K562 (cell line): ENCODE data around the gene ALB. TPM values are rescaled to one million over a fixed set of nuclear protein-coding genes. Genes with fewer than 3 reads are reported as not detected.

ENCODE experiments used
- ATAC-seq: fragments of 200-7000 bp; cut with Tn5 transposase; 3 replicates; pipeline ENCODE4 v1.9.1; 2020; ENCODE audit warnings: moderate library complexity
- BruUV-seq: library from RNA; stranded (reverse); fragments of 400-500 nt; replicated peaks from 2 replicates; lab custom pipeline; 2021; lab: Mats Ljungman, UMichigan
- CTCF ChIA-PET: fragments of 300-600 bp; formaldehyde crosslinking; extraction: SDS; loops from one replicate; lab custom pipeline; 2021; ENCODE audit warnings: low intra/inter-chr PET ratio; lab: Yijun Ruan, JAX
- POLR2A ChIA-PET: fragments of 300-600, 350-650 bp; sonication (Branson Sonifier 250); formaldehyde crosslinking; extraction: SDS; loops from one replicate; lab custom pipeline; 2021; ENCODE audit warnings: antibody characterized with exemption, inconsistent platforms; lab: Yijun Ruan, JAX
- DNase-seq, 4 experiments: peaks; one replicate each; pipeline versions ENCODE4 v3.0.0 to v3.0.0-alpha.2; 2011 to 2018; ENCODE audit warnings: low spot score in 3 of 4, mixed read lengths in 3 of 4; ENCODE audit errors: extremely low read depth in 1 of 4
- FAIRE-seq: peaks from 2 replicates; lab custom pipeline; 2011; peaks lifted over from hg19 to GRCh38; lab: Jason Lieb, UNC
- H2AFZ ChIP-seq: 2 replicates; pipeline ENCODE4 v1.6.0; 2011; ENCODE audit warnings: low read depth, low read length, control low read depth, inconsistent platforms
- H3K27ac ChIP-seq: fragments of 200-600 bp; 3 replicates; pipeline ENCODE4 v1.8.0; 2011; ENCODE audit warnings: low read depth, mild to moderate bottlenecking, control low read depth, inconsistent platforms, low read length, moderate library complexity, mixed read lengths; ENCODE audit errors: extremely low read depth
- H3K27me3 ChIP-seq, 2 experiments: fragments of 300-600 bp in 1 of 2; 2 replicates in 1 of 2; 3 replicates in 1 of 2; pipeline versions ENCODE4 v1.6.0 to v1.8.0; 2011; ENCODE audit warnings: inconsistent platforms in 2 of 2, low read length in 2 of 2, mild to moderate bottlenecking in 1 of 2, mixed read lengths in 1 of 2, moderate library complexity in 1 of 2; ENCODE audit not compliant: control insufficient read depth in 2 of 2, insufficient read depth in 2 of 2
- H3K36me3 ChIP-seq: fragments of 300-600 bp; 3 replicates; pipeline ENCODE4 v1.8.0; 2011; ENCODE audit warnings: mild to moderate bottlenecking, low read length, inconsistent platforms; ENCODE audit not compliant: control insufficient read depth, insufficient read depth
- H3K4me1 ChIP-seq, 2 experiments: fragments of 200-600 bp in 1 of 2; replicated peaks in 1 of 2; 2 replicates in 1 of 2; 3 replicates in 1 of 2; pipeline versions ENCODE4 v1.5.1 to v1.8.0; 2011; ENCODE audit warnings: inconsistent platforms in 2 of 2, low read length in 2 of 2, mild to moderate bottlenecking in 1 of 2, mixed read lengths in 1 of 2, moderate library complexity in 1 of 2; ENCODE audit not compliant: control insufficient read depth in 2 of 2, insufficient read depth in 2 of 2
- H3K4me2 ChIP-seq: 2 replicates; pipeline ENCODE4 v1.6.1; 2011; ENCODE audit warnings: low read length, control low read depth, inconsistent platforms, mixed read lengths; ENCODE audit not compliant: insufficient read depth
- H3K4me3 ChIP-seq: fragments of 200-600 bp; sonication (generic), shearing (Covaris generic); 2 replicates; pipeline ENCODE4 v1.5.1; 2016; ENCODE audit warnings: control low read depth, inconsistent platforms
- H3K79me2 ChIP-seq: fragments of 200-600 bp; 3 replicates; pipeline ENCODE4 v1.8.0; 2011; ENCODE audit warnings: low read length, inconsistent platforms; ENCODE audit not compliant: control insufficient read depth, insufficient read depth
- H3K9ac ChIP-seq, 2 experiments: 2 replicates each; pipeline versions ENCODE4 v1.6.0 to v1.6.1; 2011; ENCODE audit warnings: low read depth in 2 of 2, low read length in 2 of 2, control low read depth in 1 of 2, inconsistent platforms in 1 of 2, mild to moderate bottlenecking in 1 of 2, mixed read lengths in 1 of 2; ENCODE audit not compliant: insufficient read depth in 1 of 2
- H3K9me1 ChIP-seq: one replicate; pipeline ENCODE4 v1.6.0; 2011; ENCODE audit warnings: inconsistent platforms, mild to moderate bottlenecking, low read length, moderate library complexity; ENCODE audit not compliant: control insufficient read depth, insufficient read depth
- H3K9me3 ChIP-seq: replicated peaks from 2 replicates; pipeline ENCODE4 v1.5.1; 2011; ENCODE audit warnings: low read depth, low read length, inconsistent platforms; ENCODE audit not compliant: control insufficient read depth, insufficient read depth
- H4K20me1 ChIP-seq: replicated peaks from 2 replicates; pipeline ENCODE4 v1.6.1; 2011; ENCODE audit warnings: low read length, inconsistent platforms, mixed read lengths; ENCODE audit not compliant: control insufficient read depth, insufficient read depth
- EHMT2 ChIP-seq: fragments of 450-650 bp; IDR thresholded peaks from 2 replicates; pipeline ENCODE4 v1.6.1; 2018; ENCODE audit warnings: antibody characterized with exemption
- KHSRP ChIP-seq: fragments of 450-650 bp; IDR thresholded peaks from 2 replicates; pipeline ENCODE4 v1.6.1; 2017
- SREBF1 ChIP-seq: fragments of 150-350 bp; IDR thresholded peaks from 2 replicates; pipeline ENCODE4 v1.6.1; 2014; ENCODE audit warnings: antibody characterized with exemption, low read depth, low read length, borderline replicate concordance
- ZNF224 ChIP-seq: sonication (generic); formaldehyde crosslinking; IDR thresholded peaks from 2 replicates; pipeline ENCODE4 v1.8.0; 2022; ENCODE audit warnings: mild to moderate bottlenecking, missing genetic modification reagents
- WGBS: fragments of 100-300 bp; shearing (Covaris generic); methylation state at CpG from one replicate; pipeline ENCODE4 v1.1.6; 2016; ENCODE audit warnings: low coverage, mixed read lengths; ENCODE audit not compliant: insufficient coverage; ENCODE audit errors: missing lambda C conversion rate; 5-methylcytosine and 5-hydroxymethylcytosine counted together
- in situ Hi-C: fragments of 300-500 bp; cut with MboI; formaldehyde crosslinking; loops from 4 replicates; pipeline ENCODE4 v1.15.0; 2018; ENCODE audit warnings: inconsistent platforms, mixed read lengths
- intact Hi-C: fragments of 100-400 bp; cut with micrococcal nuclease; formaldehyde crosslinking; loops from 2 replicates; pipeline ENCODE4 v1.14.2; 2022
- polyA plus RNA-seq, 8 experiments: library from polyadenylated mRNA; depleted of rRNA in 4 of 8; stranded (reverse) in 5 of 8; unstranded in 3 of 8; fragments of >200 nt; fragmentation: Nextera tagmentation in 2 of 8; fragmentation: Illumina TruSeq in 1 of 8; extraction: Ambion mirVana in 2 of 8; extraction: Trizol in 1 of 8; gene quantifications; 2 replicates each; pipeline versions ENCODE4 v1.2.1 to v1.2.3, GENCODE V29; 2011 to 2014; ENCODE audit warnings: inconsistent platforms in 1 of 8, missing spikeins in 1 of 8
- total RNA-seq, 7 experiments: library from RNA; depleted of rRNA in 6 of 7; stranded (reverse); fragments of >200 nt in 6 of 7; fragmentation: Illumina TruSeq in 2 of 7; extraction: Trizol in 2 of 7; gene quantifications; 2 replicates each; pipeline versions ENCODE4 v1.2.1 to v1.2.3, GENCODE V29; 2011 to 2021; ENCODE audit warnings: low replicate concordance in 1 of 7
- TF ChIP-seq, protein P1 (sequence below): fragments of 250-450 bp; sonication (Bioruptor Pico); IDR thresholded peaks from 2 replicates; pipeline ENCODE4 v1.4.0; 2020; ENCODE audit warnings: mild to moderate bottlenecking, moderate library complexity

ALB gene
- total and polyA plus RNA-seq, 9 of the 15 experiments (the other 6 are each of a cell fraction or from before 2014, with no cell fraction given) = 0.04 to 18.5 (median 0.20) TPM; not detected in 2

DNA sequence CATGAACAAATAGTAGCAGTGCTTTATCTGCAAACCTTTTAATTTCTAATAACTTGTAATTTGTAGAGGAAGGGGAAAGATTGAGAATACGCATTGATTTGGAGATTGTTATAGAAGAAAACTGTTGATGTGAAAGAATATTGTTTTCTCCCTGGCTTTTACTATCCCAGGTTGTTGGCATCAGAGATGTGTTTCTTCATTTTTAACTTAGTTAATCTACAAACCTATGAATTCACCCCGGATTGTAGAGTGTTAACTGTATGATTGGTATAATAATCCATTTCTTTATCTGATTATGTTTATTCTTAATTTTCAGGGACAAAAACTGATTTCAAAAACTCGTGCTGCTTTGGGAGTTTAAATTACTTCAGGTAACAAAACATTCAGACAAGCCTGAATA lies 50.8 kb downstream of the ALB start:
- no peak overlapping the region for H3K4me3 ChIP-seq
- no peaks in the 10 kb centered on the region for H3K27me3 ChIP-seq
- no peak for FAIRE-seq
- TF ChIP-seq SREBF1 (no peak), EHMT2 (no peak), ZNF224 (no peak), KHSRP (no peak)
- TF ChIP-seq, protein P1, sequence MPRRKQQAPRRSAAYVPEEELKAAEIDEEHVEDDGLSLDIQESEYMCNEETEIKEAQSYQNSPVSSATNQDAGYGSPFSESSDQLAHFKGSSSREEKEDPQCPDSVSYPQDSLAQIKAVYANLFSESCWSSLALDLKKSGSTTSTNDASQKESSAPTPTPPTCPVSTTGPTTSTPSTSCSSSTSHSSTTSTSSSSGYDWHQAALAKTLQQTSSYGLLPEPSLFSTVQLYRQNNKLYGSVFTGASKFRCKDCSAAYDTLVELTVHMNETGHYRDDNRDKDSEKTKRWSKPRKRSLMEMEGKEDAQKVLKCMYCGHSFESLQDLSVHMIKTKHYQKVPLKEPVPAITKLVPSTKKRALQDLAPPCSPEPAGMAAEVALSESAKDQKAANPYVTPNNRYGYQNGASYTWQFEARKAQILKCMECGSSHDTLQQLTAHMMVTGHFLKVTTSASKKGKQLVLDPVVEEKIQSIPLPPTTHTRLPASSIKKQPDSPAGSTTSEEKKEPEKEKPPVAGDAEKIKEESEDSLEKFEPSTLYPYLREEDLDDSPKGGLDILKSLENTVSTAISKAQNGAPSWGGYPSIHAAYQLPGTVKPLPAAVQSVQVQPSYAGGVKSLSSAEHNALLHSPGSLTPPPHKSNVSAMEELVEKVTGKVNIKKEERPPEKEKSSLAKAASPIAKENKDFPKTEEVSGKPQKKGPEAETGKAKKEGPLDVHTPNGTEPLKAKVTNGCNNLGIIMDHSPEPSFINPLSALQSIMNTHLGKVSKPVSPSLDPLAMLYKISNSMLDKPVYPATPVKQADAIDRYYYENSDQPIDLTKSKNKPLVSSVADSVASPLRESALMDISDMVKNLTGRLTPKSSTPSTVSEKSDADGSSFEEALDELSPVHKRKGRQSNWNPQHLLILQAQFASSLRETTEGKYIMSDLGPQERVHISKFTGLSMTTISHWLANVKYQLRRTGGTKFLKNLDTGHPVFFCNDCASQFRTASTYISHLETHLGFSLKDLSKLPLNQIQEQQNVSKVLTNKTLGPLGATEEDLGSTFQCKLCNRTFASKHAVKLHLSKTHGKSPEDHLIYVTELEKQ (CRISPR knock-in tag) = no peak
- H3K9ac ChIP-seq = no peak overlapping the region
- no peaks in the 10 kb centered on the region for H4K20me1 ChIP-seq
- POLR2A ChIA-PET = no interaction called here
- no peak for ATAC-seq
- no TSS peak for BruUV-seq
- WGBS = 31% methylated on average over 3 of the region's 3 CpGs
- CTCF ChIA-PET = no interaction called here
- H2AFZ ChIP-seq = no peak overlapping the region
- H3K27ac ChIP-seq = no peak overlapping the region
- no peaks in the 10 kb centered on the region for H3K79me2 ChIP-seq
- H3K4me1 ChIP-seq = peaks cover 5 to 17% of the 10 kb centered on the region in 2 experiments; a peak in 4 of 5 replicates
- DNase-seq = no peak
- no peak overlapping the region for H3K4me2 ChIP-seq
- H3K9me1 ChIP-seq = no peaks in the 10 kb centered on the region
- in situ Hi-C loops (no loop called here), intact Hi-C loops (no loop called here)
- H3K36me3 ChIP-seq = no peaks in the 10 kb centered on the region
- H3K9me3 ChIP-seq = no peaks in the 10 kb centered on the region
